SH-SY5Y (cell line): ENCODE data around the gene ZBTB20.

Source experiments
- GATA2 ChIP-seq: IDR thresholded peaks from 2 replicates; pipeline ENCODE4 v1.6.1; 2011; ENCODE audit warnings: mild to moderate bottlenecking, low read depth, low read length
- GATA3 ChIP-seq: IDR thresholded peaks from 2 replicates; pipeline ENCODE4 v1.6.1; 2011; ENCODE audit warnings: low read depth, mild to moderate bottlenecking, low read length, moderate library complexity

The ZBTB20 gene

GRCh38 chr3:114518206-114518808 is 628.8 kb downstream of the ZBTB20 start:
- TF ChIP-seq GATA2 (no peak), GATA3 (no peak)

- TF ChIP-seq GATA2 (no peak), GATA3 (no peak)
Measured at GRCh38 chr3:114510201-114510600, 636.9 kb downstream of the ZBTB20 start.

- no peak for TF ChIP-seq GATA2
- TF ChIP-seq GATA3 = no peak
Measured at GRCh38 chr3:114509756-114510155, 637.3 kb downstream of the ZBTB20 start.

GRCh38 chr3:114508976-114509375 is 638.1 kb downstream of the ZBTB20 start:
- TF ChIP-seq GATA3 = no peak
- TF ChIP-seq GATA2 = no peak

GRCh38 chr3:114508208-114508607 is 638.9 kb downstream of the ZBTB20 start:
- TF ChIP-seq GATA3 (no peak), GATA2 (no peak)

GRCh38 chr3:114506591-114507300 is 640.3 kb downstream of the ZBTB20 start:
- TF ChIP-seq GATA3 = no peak

DNA sequence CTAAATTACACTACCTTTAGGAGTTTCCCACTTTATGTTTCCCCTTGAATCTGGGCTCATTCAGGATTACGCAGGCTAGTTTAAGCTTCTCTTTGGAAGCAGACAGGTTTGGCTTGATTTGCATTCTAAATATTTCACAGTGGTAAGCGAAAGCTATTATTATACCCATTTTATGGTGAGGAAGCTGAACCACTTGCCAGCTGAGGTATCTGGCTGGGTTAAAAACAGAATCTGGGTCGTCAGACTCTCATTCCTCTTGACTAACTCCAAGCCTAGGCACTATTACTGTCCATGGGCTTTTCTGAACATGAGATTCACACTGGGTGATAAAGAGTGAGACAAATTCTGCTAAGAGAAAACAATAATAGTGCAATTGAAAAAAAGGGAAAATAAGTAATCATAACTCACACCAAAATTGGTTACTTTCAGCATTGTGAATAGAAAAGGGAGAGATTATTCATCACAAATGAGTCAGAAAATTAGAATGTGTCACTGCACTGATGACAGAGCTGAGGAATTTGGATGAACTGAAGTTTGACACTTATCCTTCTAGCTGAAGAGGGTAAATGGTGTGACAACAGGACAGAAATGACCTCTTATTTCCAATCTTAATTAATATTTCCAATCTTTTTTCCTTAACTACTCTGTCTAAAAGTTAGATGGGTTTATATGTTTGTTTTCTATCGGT is 642.0 kb downstream of the ZBTB20 start:
- TF ChIP-seq GATA2 (no peak), GATA3 (no peak)

GRCh38 chr3:114502204-114502603 is 644.9 kb downstream of the ZBTB20 start:
- TF ChIP-seq GATA2 = no peak
- TF ChIP-seq GATA3 = no peak

- no peak for TF ChIP-seq GATA2
- TF ChIP-seq GATA3 = no peak
Measured at GRCh38 chr3:114499976-114500375, 647.1 kb downstream of the ZBTB20 start.

DNA sequence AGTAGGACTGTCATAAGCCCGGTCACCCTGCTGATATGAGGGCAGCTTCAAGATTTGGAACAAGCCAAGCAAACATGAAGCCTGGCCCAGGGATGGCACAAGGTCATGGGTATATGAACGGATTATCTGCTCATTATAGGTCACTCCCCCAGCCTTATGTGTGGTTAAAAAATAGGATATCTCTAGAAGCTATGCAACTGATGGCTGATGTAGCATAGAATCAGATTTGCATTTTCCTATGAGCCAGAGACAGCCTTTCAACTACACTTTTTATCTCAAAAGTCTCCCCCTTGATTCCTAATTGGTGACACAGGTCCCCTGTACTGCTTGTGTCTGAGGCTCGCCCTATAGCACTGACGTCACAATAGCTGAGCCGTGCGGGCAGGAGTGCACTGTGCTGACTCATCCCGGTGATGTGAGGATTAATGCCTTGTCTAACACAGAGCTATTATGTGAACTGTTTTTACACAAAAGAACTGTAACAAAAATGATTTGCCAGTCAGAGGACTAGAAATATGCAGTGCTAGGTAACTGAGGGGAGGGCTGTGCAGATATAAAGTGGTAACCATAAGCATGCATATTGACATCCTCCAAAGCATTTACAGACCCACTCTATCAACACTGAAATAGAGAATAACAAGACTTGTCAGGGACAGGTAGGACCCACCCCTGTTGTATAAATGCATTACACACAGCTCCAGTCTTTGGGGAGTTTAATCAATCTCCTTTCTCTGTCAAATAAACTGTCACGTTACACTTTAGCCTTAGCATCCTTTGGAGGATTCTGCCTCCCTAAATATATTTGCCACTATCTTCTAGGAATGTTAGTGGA is 648.3 kb downstream of the ZBTB20 start:
- TF ChIP-seq GATA2 (no peak), GATA3 (no peak)

- TF ChIP-seq GATA3 = no peak
- no peak for TF ChIP-seq GATA2
Measured at GRCh38 chr3:114496874-114497273, 650.2 kb downstream of the ZBTB20 start.

DNA sequence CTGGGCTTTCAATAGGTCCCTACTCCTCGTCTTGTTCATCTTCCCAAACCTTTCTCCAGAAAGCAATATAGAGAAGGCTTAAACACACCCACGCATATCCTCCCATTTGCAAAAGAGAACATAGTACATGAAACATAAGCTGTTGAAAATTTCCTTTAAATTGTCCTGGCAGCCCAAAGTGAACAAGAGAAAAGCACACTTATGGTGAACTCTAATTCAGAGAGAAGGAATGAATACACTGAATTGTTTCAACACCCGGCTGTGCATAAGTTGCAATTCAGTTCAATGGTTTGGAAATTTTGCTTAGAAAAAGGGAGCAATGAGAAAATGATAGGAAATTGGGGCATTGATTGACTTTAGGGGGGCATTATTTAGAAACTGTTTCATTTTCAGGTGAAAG is 650.6 kb downstream of the ZBTB20 start:
- TF ChIP-seq GATA3 = no peak
- TF ChIP-seq GATA2 = no peak

GRCh38 chr3:114496021-114496434 is 651.1 kb downstream of the ZBTB20 start:
- TF ChIP-seq GATA3 (no peak), GATA2 (no peak)

DNA sequence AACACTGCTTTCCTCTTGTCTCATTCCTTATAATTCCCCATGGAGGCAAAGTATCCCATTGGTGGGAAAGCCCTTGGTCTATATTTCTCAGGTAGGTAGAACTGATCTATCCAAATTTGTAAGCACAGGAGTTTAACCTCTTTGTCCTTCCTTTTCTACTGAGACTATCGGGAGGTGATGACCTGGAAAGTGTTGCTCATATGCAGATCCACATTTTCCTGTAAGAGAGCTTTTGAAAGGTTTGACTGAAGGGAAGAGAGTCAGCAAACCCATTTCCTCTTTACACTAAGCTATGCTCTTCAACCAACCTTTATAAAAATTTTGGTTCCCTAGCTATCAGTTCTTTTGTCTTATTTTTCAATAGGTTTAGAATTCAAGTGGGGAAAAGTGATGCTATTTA is 652.6 kb downstream of the ZBTB20 start:
- TF ChIP-seq GATA3 (no peak), GATA2 (no peak)

DNA sequence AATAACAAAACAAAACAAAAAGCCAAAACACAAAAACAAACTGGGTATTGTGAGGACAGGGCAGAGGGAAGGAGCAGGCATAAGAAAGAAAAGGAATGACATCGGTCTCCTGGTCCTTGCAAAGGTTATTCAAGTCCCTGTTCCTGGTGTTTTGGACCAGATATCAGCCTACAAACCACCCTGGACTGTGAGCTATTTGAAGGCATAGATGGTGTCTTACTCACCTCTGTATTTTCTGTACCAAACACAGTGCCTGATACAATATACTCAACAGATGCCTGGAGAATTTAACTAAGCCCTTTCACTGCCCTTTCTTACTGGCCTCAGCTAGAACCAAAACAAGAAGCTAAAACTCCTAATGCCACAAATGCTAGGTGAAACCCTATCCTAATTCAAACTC is 656.3 kb downstream of the ZBTB20 start:
- TF ChIP-seq GATA3 (no peak), GATA2 (no peak)
